Astrocyte (in vitro differentiated cells and primary cell): ENCODE data around the gene CDK17.

ENCODE experiments used
- EZH2 ChIP-seq: IDR thresholded peaks from 2 replicates; pipeline ENCODE4 v1.6.1; 2012; ENCODE audit warnings: mild to moderate bottlenecking, low read length, inconsistent platforms; ENCODE audit not compliant: insufficient read depth
- TF ChIP-seq, protein P1 (sequence below): IDR thresholded peaks from 2 replicates; pipeline ENCODE4 v1.5.1; 2011; ENCODE audit warnings: low read depth, mild to moderate bottlenecking, inconsistent platforms, low read length, moderate library complexity; ENCODE audit not compliant: insufficient read depth

DNA sequence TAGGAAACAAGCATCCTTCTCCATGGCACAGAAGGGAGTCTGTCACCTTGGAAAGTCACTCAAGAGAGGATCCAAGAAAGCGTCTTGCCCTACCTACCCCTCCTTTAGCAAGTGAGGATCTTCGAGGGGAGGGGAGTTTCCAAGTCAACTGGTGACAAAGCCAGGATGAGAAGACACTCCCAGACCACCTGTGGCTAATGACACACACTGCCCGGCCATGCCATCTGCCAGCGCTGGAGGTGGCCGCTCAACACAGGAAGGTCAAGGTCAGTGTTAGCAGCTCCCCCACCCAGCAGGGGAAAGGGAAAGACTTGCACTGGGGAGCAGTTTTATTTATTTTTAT, 164.8 kb downstream of the CDK17 start:
- TF ChIP-seq, protein P1, sequence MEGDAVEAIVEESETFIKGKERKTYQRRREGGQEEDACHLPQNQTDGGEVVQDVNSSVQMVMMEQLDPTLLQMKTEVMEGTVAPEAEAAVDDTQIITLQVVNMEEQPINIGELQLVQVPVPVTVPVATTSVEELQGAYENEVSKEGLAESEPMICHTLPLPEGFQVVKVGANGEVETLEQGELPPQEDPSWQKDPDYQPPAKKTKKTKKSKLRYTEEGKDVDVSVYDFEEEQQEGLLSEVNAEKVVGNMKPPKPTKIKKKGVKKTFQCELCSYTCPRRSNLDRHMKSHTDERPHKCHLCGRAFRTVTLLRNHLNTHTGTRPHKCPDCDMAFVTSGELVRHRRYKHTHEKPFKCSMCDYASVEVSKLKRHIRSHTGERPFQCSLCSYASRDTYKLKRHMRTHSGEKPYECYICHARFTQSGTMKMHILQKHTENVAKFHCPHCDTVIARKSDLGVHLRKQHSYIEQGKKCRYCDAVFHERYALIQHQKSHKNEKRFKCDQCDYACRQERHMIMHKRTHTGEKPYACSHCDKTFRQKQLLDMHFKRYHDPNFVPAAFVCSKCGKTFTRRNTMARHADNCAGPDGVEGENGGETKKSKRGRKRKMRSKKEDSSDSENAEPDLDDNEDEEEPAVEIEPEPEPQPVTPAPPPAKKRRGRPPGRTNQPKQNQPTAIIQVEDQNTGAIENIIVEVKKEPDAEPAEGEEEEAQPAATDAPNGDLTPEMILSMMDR, result no peak
- no peak for TF ChIP-seq EZH2
